ENCODE measurements around the gene ZNF695. TPM values are rescaled to one million over a fixed set of nuclear protein-coding genes. Genes with fewer than 3 reads are reported as not detected.

ZNF695 gene
- total RNA-seq, 2 experiments from 2014 or later: 0.52 to 0.86 TPM

DNA sequence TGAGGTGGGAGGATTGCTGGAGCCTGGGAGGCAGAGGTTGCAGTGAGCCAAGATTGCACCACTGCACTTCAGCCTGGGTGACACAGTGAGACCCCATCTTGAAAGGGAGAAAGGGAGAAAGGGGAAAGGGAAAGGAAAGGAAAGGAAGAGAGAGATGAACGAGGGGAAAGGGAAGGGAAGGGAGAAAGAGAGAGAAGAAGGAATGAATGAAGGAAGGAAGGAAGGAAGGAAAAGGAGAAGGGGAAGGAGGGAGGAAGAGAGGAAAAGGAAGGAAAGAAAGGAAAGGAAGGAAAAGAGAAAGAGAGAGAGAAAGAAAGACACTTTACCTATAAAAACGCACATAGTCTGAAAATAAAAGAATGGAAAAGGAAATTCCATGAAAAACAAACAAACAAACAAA lies 18.0 kb downstream of the ZNF695 start:
- peaks cover 81% of the 10 kb centered on the region for H3K9me3 Mint-ChIP-seq
- no peaks in the 10 kb centered on the region for H3K27me3 Mint-ChIP-seq (ENCODE audit: low read depth)
- no peak for DNase-seq
- intact Hi-C loops (cut with micrococcal nuclease): no loop called here
- H3K4me1 Mint-ChIP-seq (ENCODE audit: low read depth): no peaks in the 10 kb centered on the region
- no peak overlapping the region for H3K4me3 Mint-ChIP-seq
- H3K36me3 Mint-ChIP-seq (ENCODE audit: low read depth): peaks cover 32% of the 10 kb centered on the region
- CTCF ChIA-PET: no interaction called here
- H3K27ac Mint-ChIP-seq: no peak overlapping the region

- CTCF ChIA-PET: no interaction called here
- DNase-seq: no peak
- Mint-ChIP-seq H3K4me1 (ENCODE audit: low read depth) (no peaks in the 10 kb centered on the region), H3K27ac (no peak overlapping the region), H3K27me3 (ENCODE audit: low read depth) (no peaks in the 10 kb centered on the region), H3K9me3 (peaks cover 83% of the 10 kb centered on the region), H3K4me3 (no peak overlapping the region), H3K36me3 (ENCODE audit: low read depth) (peaks cover 32% of the 10 kb centered on the region)
- intact Hi-C loops (cut with micrococcal nuclease): no loop called here
Observed at GRCh38 chr1:246988316-246988715, 19.5 kb downstream of the ZNF695 start.

GRCh38 chr1:246987083-246987690 lies 20.7 kb downstream of the ZNF695 start:
- CTCF ChIA-PET: no interaction called here
- Mint-ChIP-seq H3K9me3 (peaks cover 82% of the 10 kb centered on the region), H3K36me3 (ENCODE audit: low read depth) (peaks cover 28% of the 10 kb centered on the region), H3K27ac (no peak overlapping the region), H3K4me1 (ENCODE audit: low read depth) (no peaks in the 10 kb centered on the region), H3K27me3 (ENCODE audit: low read depth) (no peaks in the 10 kb centered on the region), H3K4me3 (no peak overlapping the region)
- intact Hi-C loops (cut with micrococcal nuclease): no loop called here
- no peak for DNase-seq

GRCh38 chr1:246978785-246979184 lies 29.1 kb downstream of the ZNF695 start:
- Mint-ChIP-seq H3K4me1 (ENCODE audit: low read depth) (no peaks in the 10 kb centered on the region), H3K9me3 (peaks cover 33% of the 10 kb centered on the region), H3K27ac (no peak overlapping the region), H3K4me3 (no peak overlapping the region), H3K36me3 (ENCODE audit: low read depth) (peaks cover 9% of the 10 kb centered on the region), H3K27me3 (ENCODE audit: low read depth) (peaks cover 3% of the 10 kb centered on the region)
- no peak for DNase-seq
- CTCF ChIA-PET: no interaction called here
- intact Hi-C loops (cut with micrococcal nuclease): no loop called here

DNA sequence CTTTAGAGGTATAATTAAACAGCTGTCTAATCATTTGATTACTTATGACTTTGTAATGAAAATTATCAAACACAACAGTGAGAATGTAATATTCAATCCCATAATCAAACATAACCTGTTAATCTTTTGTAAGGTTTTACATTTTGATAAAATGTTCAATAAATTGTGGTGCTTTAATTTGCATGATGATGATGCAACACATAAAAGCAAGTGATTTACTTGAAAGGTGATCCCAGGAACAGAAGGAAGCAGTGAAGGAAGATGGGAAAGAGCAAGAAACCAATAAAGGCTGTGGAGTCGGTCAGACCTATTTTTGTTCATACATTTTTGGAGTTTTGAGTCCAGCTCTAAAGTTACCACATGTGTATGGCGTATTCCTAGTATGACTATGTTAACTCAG lies 29.6 kb downstream of the ZNF695 start:
- Mint-ChIP-seq H3K9me3 (peaks cover 31% of the 10 kb centered on the region), H3K36me3 (ENCODE audit: low read depth) (peaks cover 9% of the 10 kb centered on the region), H3K4me1 (ENCODE audit: low read depth) (no peaks in the 10 kb centered on the region), H3K27ac (no peak overlapping the region), H3K4me3 (no peak overlapping the region), H3K27me3 (ENCODE audit: low read depth) (peaks cover 3% of the 10 kb centered on the region)
- DNase-seq: no peak
- intact Hi-C loops (cut with micrococcal nuclease): no loop called here
- CTCF ChIA-PET: no interaction called here

DNA sequence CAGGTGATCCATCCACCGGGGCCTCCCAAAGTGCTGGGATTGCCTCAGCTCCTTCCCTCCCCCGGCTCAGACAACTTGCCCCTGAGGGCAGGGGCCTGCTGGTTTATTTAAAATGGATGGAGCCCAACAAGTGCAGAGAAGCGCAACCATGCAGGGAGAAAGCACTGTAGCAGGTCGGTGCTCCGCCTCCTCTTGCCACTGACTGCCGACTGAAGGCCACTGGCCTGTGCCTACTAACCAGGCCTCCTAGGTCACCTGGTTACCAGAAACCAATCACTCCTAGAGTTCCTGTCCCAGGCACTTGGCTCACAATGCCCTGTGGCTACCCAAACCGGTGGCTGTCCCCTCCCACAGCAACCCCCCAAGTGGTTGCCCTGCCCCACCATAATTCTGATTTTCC lies 35.9 kb downstream of the ZNF695 start:
- H3K36me3 Mint-ChIP-seq (ENCODE audit: low read depth): peaks cover 2% of the 10 kb centered on the region
- intact Hi-C loops (cut with micrococcal nuclease): loop anchor here (2.0 kb wide), 3 partner anchors 273 to 475 kb away; no protein-coding TSS in a partner anchor
- no peak overlapping the region for H3K27ac Mint-ChIP-seq
- peaks cover 3% of the 10 kb centered on the region for H3K27me3 Mint-ChIP-seq (ENCODE audit: low read depth)
- H3K4me3 Mint-ChIP-seq: no peak overlapping the region
- DNase-seq: no peak
- H3K4me1 Mint-ChIP-seq (ENCODE audit: low read depth): no peaks in the 10 kb centered on the region
- H3K9me3 Mint-ChIP-seq: peaks cover 22% of the 10 kb centered on the region
- CTCF ChIA-PET: interaction anchor here (0.7 kb wide), 1 partner anchor 52 kb away, joined by 3 read pairs; no protein-coding TSS in a partner anchor

DNA sequence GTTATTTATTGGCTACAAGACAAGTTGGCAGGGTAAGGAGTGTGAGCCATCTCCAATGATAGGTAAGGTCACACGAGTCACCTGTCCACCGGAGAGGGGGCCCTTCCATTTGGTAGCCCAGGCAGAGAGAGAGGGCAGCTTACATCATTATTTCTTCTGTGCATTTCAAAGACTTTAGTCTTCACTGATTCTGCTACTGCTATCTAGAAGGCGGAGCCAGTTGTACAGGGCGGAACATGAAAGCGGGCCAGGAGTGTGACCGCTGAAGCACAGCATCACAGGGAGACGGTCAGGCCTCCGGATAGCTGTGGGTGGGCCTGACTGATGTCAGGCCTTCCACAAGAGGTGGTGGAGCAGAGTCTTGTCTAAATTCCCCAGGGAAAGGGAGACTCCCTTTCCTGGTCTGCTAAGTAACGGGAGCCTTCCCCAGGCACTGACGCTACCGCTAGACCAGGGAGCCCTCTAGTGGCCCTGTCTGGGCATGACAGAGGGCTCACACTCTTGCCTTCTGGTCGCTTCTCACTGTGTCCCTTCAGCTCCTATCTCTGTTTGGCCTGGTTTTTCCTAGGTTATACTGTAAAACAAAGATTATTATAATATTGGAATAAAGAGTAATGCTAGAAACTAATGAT lies 36.7 kb downstream of the ZNF695 start:
- peaks cover 22% of the 10 kb centered on the region for H3K9me3 Mint-ChIP-seq
- H3K27ac Mint-ChIP-seq: no peak overlapping the region
- peak; percentile 55 for DNase-seq
- H3K27me3 Mint-ChIP-seq (ENCODE audit: low read depth): peaks cover 3% of the 10 kb centered on the region
- no peak overlapping the region for H3K4me3 Mint-ChIP-seq
- CTCF ChIA-PET: interaction anchor here (0.7 to 1.1 kb wide), 2 partner anchors 27 to 51 kb away, joined by 3 read pairs; no protein-coding TSS in a partner anchor
- peaks cover 5% of the 10 kb centered on the region for H3K36me3 Mint-ChIP-seq (ENCODE audit: low read depth)
- intact Hi-C loops (cut with micrococcal nuclease): loop anchor here (2.0 kb wide), 3 partner anchors 272 to 474 kb away; no protein-coding TSS in a partner anchor
- H3K4me1 Mint-ChIP-seq (ENCODE audit: low read depth): no peaks in the 10 kb centered on the region

GRCh38 chr1:246969621-246970020 lies 38.2 kb downstream of the ZNF695 start:
- H3K36me3 Mint-ChIP-seq (ENCODE audit: low read depth): peaks cover 8% of the 10 kb centered on the region
- H3K4me3 Mint-ChIP-seq: no peak overlapping the region
- H3K9me3 Mint-ChIP-seq: peaks cover 25% of the 10 kb centered on the region
- H3K4me1 Mint-ChIP-seq (ENCODE audit: low read depth): no peaks in the 10 kb centered on the region
- no peak overlapping the region for H3K27ac Mint-ChIP-seq
- CTCF ChIA-PET: interaction anchor here (0.6 to 1.4 kb wide), 4 partner anchors 9 to 63 kb away, joined by 3 to 4 read pairs (median 3); no protein-coding TSS in a partner anchor
- intact Hi-C loops (cut with micrococcal nuclease): loop anchor here (2.0 kb wide), 3 partner anchors 271 to 473 kb away; no protein-coding TSS in a partner anchor
- H3K27me3 Mint-ChIP-seq (ENCODE audit: low read depth): no peaks in the 10 kb centered on the region
- DNase-seq: no peak

GRCh38 chr1:246966502-246966901 lies 41.4 kb downstream of the ZNF695 start:
- intact Hi-C loops (cut with micrococcal nuclease): no loop called here
- CTCF ChIA-PET: no interaction called here
- Mint-ChIP-seq H3K36me3 (ENCODE audit: low read depth) (peaks cover 10% of the 10 kb centered on the region), H3K9me3 (peaks cover 25% of the 10 kb centered on the region), H3K27ac (no peak overlapping the region), H3K4me1 (ENCODE audit: low read depth) (no peaks in the 10 kb centered on the region), H3K4me3 (no peak overlapping the region), H3K27me3 (ENCODE audit: low read depth) (no peaks in the 10 kb centered on the region)
- DNase-seq: no peak

DNA sequence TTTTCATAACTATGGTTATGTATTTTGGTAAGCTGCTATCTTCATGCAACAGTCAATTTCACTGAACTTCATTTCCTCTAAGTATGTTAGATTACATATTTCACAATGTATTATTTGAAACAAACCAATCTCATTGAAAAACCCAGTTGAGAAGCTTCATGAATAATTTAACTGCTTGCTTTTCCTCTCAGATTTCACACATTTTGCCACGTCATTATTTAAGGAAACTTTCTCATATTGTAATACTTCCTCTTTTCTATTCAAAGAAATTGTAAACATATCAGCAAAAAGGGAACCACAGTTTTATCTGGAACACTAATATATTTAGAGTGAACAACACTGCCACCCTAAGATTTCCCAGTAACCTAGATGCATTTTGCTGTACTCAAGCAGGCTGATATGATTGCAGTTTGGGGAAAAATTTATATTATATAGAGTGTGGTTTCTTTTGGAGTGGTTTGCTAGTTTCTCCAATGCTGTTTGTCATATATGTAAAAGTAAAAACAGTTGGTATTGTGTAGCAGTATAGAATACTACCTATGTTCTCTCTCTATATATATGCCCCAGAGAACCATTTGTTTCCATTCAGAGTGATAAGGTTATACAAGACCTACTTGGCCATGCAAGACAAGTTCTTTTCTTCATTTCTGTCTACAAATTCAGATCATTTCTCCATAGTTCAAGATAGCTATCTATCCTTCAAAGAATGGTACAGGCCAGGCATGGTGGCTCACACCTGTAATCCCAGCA lies 47.7 kb downstream of the ZNF695 start:
- no peak for DNase-seq
- H3K27ac Mint-ChIP-seq: peak overlapping the region; percentile 4
- CTCF ChIA-PET: interaction anchor here (1.0 to 1.7 kb wide), 5 partner anchors 10 to 69 kb away, joined by 3 to 6 read pairs (median 3); no protein-coding TSS in a partner anchor
- H3K4me1 Mint-ChIP-seq (ENCODE audit: low read depth): peaks cover 10% of the 10 kb centered on the region
- H3K4me3 Mint-ChIP-seq: no peak overlapping the region
- no peaks in the 10 kb centered on the region for H3K9me3 Mint-ChIP-seq
- no peaks in the 10 kb centered on the region for H3K27me3 Mint-ChIP-seq (ENCODE audit: low read depth)
- H3K36me3 Mint-ChIP-seq (ENCODE audit: low read depth): peaks cover 2% of the 10 kb centered on the region
- intact Hi-C loops (cut with micrococcal nuclease): loop anchor here (1.0 kb wide), 2 partner anchors 28 to 53 kb away; no protein-coding TSS in a partner anchor

DNA sequence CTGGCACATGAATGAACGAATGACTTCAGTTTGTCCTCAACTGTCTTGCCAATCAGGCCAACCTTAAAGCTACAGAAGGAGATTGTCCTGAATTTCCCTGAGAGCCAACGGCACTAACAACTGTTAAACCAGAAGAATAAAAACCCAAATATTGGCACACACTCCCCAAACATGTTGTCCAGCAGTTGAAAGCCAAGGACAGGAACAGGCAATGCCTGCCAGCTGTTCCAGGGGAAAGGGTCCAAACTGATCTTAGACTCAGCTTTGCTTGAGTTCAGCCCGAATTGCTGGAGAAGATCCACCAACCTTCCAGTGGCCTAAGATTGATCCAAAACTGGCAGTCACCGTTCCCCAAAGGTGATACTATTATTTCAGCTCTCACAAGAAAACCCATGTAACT lies 53.7 kb downstream of the ZNF695 start:
- DNase-seq: no peak
- Mint-ChIP-seq H3K9me3 (no peaks in the 10 kb centered on the region), H3K4me3 (no peak overlapping the region), H3K4me1 (ENCODE audit: low read depth) (no peaks in the 10 kb centered on the region), H3K36me3 (ENCODE audit: low read depth) (no peaks in the 10 kb centered on the region), H3K27ac (no peak overlapping the region), H3K27me3 (ENCODE audit: low read depth) (no peaks in the 10 kb centered on the region)
- intact Hi-C loops (cut with micrococcal nuclease): no loop called here
- CTCF ChIA-PET: no interaction called here

DNA sequence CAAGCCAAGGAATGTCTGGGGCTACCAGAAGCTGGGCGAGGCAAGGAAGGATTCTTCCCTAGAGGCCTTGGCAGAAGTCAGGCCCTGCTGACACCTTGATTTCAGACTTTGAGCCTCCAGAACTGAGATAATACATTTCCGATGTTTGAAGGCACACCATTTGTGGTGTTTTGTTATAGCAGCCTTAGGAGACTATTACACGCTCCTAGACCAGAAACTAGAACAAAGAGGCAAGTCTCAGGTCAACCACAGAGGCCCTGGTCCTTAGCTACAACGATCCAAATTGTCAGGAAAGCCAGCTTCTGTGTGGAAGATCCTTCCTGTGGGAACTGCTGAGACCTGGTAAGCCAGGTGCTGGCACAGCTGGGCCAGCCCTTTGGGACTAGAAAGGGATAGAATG lies 56.4 kb downstream of the ZNF695 start:
- no peaks in the 10 kb centered on the region for H3K9me3 Mint-ChIP-seq
- DNase-seq: no peak
- no peaks in the 10 kb centered on the region for H3K27me3 Mint-ChIP-seq (ENCODE audit: low read depth)
- CTCF ChIA-PET: no interaction called here
- H3K27ac Mint-ChIP-seq: no peak overlapping the region
- H3K4me1 Mint-ChIP-seq (ENCODE audit: low read depth): no peaks in the 10 kb centered on the region
- no peaks in the 10 kb centered on the region for H3K36me3 Mint-ChIP-seq (ENCODE audit: low read depth)
- intact Hi-C loops (cut with micrococcal nuclease): no loop called here
- no peak overlapping the region for H3K4me3 Mint-ChIP-seq

Measured in activated naive CD4-positive, alpha-beta T cell treated with anti-CD3 and anti-CD28 coated beads for 36 hours (primary cell).